ENCODE measurements around the gene COX15.

The COX15 gene
- long read RNA-seq, transcript COX15-201 (9 exons, 2,356 nt) = major isoform, 300 of 329 reads
- long read RNA-seq, partial matches to known transcripts = 8 of 329 reads
- long read RNA-seq, other reads (novel, unspliced or antisense) = 17 of 329 reads

DNA sequence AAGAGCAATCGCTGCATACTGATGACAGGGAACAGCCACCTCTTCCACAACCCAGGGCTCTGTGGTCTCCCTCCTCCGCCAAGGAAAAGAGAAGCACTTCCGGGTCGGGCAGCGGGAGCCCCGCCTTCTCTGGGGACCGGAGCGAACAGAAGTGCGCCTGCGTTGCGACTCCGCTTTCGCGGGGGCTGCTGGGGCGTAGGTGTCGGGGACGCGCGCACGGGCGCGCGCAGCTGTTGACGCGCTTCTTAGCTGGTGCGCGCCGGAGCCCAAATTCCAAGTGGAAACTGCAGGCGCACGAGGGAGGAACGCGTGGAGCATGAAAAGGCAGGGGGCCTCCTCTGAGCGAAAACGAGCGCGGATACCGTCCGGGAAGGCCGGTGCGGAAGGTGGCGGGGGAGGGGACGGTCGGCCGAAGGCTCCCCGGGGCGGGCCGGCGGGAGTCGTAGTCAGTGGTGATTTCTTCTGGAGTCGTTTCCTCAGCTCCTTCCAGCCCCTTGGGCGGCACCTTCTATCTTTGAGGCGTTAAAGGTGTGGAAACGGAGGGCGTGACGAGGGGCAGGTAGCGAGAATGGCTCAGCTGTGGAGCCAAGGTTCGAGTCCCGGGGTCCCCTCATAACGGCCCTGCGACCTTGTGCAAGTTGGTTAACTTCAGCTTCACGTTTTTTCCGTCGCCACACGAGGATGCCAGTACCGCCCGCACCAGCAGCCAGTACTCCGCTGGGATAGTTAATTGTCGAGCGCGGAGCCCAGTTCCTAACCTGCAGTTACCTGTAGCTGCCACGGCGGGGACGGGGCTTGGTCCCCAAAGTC, at the start of gene COX15, which contains the start of gene CUTC:
Gene COX15 (minus strand): TSS at position 95 of the 810 bp plus-strand sequence. CDS start 78 bp downstream, at position 17.
Gene CUTC (plus strand): TSS at position 202 of the 810 bp plus-strand sequence. CDS start 115 bp downstream, at position 317.
- peak within 1 kb of the TSS; percentile 88 for H3K27ac ChIP-seq (replicated peaks)
- peak within 1 kb of the TSS; percentile 67 for H3K4me3 ChIP-seq (replicated peaks; ENCODE audit: insufficient read depth, low read length)
- TF ChIP-seq, protein P1, sequence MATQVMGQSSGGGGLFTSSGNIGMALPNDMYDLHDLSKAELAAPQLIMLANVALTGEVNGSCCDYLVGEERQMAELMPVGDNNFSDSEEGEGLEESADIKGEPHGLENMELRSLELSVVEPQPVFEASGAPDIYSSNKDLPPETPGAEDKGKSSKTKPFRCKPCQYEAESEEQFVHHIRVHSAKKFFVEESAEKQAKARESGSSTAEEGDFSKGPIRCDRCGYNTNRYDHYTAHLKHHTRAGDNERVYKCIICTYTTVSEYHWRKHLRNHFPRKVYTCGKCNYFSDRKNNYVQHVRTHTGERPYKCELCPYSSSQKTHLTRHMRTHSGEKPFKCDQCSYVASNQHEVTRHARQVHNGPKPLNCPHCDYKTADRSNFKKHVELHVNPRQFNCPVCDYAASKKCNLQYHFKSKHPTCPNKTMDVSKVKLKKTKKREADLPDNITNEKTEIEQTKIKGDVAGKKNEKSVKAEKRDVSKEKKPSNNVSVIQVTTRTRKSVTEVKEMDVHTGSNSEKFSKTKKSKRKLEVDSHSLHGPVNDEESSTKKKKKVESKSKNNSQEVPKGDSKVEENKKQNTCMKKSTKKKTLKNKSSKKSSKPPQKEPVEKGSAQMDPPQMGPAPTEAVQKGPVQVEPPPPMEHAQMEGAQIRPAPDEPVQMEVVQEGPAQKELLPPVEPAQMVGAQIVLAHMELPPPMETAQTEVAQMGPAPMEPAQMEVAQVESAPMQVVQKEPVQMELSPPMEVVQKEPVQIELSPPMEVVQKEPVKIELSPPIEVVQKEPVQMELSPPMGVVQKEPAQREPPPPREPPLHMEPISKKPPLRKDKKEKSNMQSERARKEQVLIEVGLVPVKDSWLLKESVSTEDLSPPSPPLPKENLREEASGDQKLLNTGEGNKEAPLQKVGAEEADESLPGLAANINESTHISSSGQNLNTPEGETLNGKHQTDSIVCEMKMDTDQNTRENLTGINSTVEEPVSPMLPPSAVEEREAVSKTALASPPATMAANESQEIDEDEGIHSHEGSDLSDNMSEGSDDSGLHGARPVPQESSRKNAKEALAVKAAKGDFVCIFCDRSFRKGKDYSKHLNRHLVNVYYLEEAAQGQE (IDR thresholded peaks at IDR 0.05; ENCODE audit: insufficient replicate concordance, low read depth) = peak; percentile 10
- TF ChIP-seq, protein P2, sequence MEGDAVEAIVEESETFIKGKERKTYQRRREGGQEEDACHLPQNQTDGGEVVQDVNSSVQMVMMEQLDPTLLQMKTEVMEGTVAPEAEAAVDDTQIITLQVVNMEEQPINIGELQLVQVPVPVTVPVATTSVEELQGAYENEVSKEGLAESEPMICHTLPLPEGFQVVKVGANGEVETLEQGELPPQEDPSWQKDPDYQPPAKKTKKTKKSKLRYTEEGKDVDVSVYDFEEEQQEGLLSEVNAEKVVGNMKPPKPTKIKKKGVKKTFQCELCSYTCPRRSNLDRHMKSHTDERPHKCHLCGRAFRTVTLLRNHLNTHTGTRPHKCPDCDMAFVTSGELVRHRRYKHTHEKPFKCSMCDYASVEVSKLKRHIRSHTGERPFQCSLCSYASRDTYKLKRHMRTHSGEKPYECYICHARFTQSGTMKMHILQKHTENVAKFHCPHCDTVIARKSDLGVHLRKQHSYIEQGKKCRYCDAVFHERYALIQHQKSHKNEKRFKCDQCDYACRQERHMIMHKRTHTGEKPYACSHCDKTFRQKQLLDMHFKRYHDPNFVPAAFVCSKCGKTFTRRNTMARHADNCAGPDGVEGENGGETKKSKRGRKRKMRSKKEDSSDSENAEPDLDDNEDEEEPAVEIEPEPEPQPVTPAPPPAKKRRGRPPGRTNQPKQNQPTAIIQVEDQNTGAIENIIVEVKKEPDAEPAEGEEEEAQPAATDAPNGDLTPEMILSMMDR (IDR thresholded peaks at IDR 0.05; ENCODE audit: insufficient read depth, low read length) = no peak
- TF ChIP-seq SPI1 (IDR thresholded peaks at IDR 0.05; ENCODE audit: borderline replicate concordance, low read depth) = no peak; the same call in 1 of the 2 replicates
- peak; percentile 90 for TF ChIP-seq POLR2AphosphoS5 (IDR thresholded peaks at IDR 0.05; ENCODE audit: low read depth)
- TF ChIP-seq GABPA (IDR thresholded peaks at IDR 0.05; ENCODE audit: low read depth) = peak; percentile 86
- H3K27me3 ChIP-seq (ENCODE audit: insufficient read depth, poor library complexity, severe bottlenecking) = no peaks in the 10 kb centered on the region
- peak; percentile 96 to 97 for DNase-seq (ENCODE audit: low read depth in 1 of 2, low spot score in 1 of 2)

DNA sequence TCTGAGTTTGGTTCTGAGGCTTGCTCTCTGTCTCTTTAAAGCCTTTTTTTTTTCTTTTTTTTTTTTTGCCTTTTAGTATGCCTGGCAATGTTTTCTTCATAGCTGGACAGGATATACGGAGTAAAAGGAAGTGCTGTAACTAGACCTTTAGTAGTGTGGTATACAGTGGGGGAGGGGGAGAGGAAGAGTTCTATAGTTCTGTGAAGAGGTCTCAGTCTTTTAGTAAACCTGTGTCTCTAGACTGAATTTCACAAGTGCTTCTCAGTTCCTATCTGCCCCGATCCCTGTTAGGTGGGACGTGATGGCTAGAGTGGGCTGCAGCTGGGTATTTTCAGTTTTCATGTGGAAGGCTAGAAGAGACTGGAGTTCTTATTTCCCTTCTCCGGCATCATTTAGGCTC, 47.4 kb upstream of the COX15 start:
- TF ChIP-seq, protein P2 (IDR thresholded peaks at IDR 0.05; ENCODE audit: insufficient read depth, low read length) = no peak
- peak; percentile 86 for TF ChIP-seq SPI1 (IDR thresholded peaks at IDR 0.05; ENCODE audit: borderline replicate concordance, low read depth)
- peak overlapping the region; percentile 66 for H3K27ac ChIP-seq (replicated peaks)
- peak; percentile 41 to 81 for DNase-seq (ENCODE audit: low read depth in 1 of 2, low spot score in 1 of 2)
- H3K27me3 ChIP-seq (ENCODE audit: insufficient read depth, poor library complexity, severe bottlenecking) = no peaks in the 10 kb centered on the region
- no peak overlapping the region for H3K4me3 ChIP-seq (replicated peaks; ENCODE audit: insufficient read depth, low read length)

DNA sequence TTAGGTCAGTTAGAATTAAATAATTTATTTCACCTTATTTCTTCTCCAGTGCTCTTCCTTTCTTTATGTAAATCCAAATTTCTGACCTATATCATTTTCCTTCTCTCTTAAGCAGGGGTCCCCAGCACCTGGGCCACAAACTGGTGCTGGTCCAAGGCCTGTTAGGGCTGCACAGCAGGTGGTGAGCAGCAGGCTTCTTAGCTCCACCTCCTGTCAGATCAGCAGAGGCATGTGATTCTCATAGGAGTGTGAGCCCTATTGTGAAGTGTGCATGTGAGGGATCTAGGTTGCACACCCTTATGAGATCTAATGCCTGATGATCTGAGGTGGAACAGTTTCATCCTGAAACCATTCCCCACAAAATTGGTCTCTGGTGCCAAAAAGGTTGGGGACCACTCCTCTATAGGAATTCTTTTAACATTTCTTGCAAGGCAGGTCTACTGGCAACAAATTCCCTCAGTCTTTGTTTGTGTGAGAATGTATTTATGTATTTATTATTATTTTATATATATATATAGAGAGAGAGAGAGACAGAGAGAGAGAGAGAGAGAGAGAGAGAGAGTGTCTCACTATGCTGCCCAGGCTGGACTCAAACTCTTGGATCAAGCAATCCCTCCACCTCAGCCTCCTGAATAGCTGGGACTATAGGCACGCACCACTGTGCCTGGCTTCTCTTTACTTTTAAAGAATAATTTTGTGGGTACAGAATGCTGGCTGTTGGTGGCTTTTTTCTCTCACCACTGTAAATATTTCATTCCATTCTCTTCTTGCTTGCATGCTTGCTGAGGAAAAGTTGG, 46.2 kb upstream of the COX15 start:
- TF ChIP-seq, protein P1 (IDR thresholded peaks at IDR 0.05; ENCODE audit: insufficient replicate concordance, low read depth) = no peak
- TF ChIP-seq GABPA (IDR thresholded peaks at IDR 0.05; ENCODE audit: low read depth) (no peak), POLR2AphosphoS5 (IDR thresholded peaks at IDR 0.05; ENCODE audit: low read depth) (no peak), SPI1 (IDR thresholded peaks at IDR 0.05; ENCODE audit: borderline replicate concordance, low read depth) (no peak)
- TF ChIP-seq, protein P2 (IDR thresholded peaks at IDR 0.05; ENCODE audit: insufficient read depth, low read length) = no peak
- Histone ChIP-seq H3K4me3 (replicated peaks; ENCODE audit: insufficient read depth, low read length) (no peak overlapping the region), H3K27ac (replicated peaks) (peak overlapping the region; percentile 58), H3K27me3 (ENCODE audit: insufficient read depth, poor library complexity, severe bottlenecking) (no peaks in the 10 kb centered on the region)
- DNase-seq (ENCODE audit: low read depth in 1 of 2, low spot score in 1 of 2) = peak; percentile 6 to 48
